ENCODE data around the gene CAMK1D.

Gene CAMK1D

DNA sequence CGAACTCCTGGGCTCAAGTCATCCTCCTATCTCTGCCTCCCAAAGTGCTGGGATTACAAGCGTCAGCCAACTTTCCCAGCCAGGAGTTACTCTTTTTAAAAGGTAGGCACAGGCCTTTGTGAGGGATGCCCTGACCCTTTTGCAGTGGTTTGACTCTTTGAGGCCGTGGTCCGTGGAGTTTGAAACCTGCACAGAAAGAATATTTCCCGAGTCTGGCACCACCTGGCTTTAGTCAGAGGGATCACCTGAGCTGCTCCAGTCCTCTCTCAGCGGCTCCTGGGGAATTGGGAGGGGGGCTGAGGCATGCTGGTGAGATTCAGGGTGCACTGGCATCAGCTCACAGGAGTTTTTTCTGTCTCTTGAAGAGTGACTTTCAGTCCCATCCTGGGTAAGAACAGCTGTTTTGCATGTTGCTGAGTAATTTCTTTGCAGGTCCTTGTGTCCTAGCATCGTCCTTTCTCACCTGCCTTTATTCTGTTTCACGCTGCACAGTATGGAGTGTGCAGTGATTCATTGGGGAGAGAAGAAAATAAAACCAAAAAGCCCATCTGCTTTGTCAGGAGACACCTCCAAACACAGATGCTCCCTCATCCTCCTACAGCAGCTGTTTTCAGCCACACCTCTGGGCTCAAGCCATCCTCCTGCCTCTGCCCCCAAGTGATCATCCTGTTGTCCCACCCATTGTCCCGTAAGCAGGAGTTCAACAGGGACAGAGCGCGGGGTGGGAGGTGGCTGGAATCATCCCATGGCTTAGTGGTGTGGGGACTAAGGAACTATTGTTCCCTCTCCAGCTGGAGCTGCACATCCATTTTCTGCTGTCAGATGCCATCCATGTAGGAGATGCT is 284.7 kb downstream of the CAMK1D start:
- DNase-seq = no peak

- DNase-seq = no peak
These were observed 285.2 kb downstream of the CAMK1D start for GRCh38 chr10:12634621-12634931.

DNA sequence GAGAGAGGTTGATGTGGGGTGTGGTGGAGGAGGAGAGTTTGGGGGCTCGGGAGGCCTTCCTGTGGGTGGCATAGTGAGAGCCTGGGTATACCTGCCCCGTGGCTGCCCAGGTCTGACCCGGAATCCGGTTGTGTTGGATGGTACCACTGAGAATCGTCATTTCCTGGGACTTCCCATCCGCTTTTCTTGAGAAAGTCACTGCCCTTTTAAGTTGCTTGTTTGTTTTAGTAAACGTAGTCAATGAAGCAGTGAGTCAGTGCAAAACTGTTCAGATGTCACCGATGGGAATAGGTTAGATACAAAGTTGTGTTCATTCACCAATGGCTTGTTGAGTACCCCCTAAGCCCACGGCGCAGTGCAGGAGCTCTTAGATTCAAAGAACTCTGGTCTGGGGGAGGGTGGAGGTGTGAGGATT is 285.8 kb downstream of the CAMK1D start:
- DNase-seq = no peak

DNA sequence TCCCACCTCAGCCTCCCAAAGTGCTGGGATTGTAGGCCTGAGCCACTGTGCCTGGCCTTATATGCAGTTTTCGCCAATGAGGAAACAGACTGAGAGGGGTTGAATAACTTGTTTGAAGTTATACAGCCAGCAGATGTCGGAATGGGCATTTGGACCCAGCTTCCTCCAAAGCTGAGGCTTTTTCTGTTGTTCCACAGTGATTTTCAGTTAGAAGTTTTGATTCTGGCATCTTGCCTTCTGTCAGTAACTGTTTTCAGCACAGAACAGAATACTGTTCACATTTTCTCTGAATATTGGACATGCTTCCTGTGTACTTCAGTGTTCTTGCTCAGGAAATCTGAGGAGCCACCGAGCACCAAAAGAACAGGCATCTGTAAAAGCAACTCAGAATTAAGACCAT is 287.2 kb downstream of the CAMK1D start:
- DNase-seq = no peak

GRCh38 chr10:12637649-12638048 is 288.3 kb downstream of the CAMK1D start:
- peak in 1 of 2 experiments; percentile 4 for DNase-seq

DNA sequence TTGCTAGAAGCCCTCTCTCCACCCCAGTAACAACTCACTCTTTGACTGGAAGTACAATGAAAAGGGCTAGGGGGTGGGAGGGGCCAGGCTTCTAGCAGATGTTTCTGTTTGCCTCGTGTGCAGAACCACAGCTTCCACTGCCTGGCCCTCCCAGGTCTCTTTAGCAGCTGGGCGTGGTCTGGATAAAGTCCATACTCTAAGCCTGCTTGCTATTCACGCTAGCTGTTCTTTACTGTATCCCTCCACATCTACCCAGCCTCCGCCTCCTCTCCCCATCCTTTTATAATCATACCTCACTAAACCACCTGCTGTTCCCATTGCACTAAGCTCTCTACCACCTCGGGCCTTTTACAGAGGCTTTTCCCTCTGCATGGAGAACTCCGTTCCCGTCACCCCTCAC is 288.8 kb downstream of the CAMK1D start:
- no peak for DNase-seq

GRCh38 chr10:12638781-12639180 is 289.4 kb downstream of the CAMK1D start:
- DNase-seq = no peak

GRCh38 chr10:12639996-12640944 is 290.9 kb downstream of the CAMK1D start:
- no peak for DNase-seq

DNA sequence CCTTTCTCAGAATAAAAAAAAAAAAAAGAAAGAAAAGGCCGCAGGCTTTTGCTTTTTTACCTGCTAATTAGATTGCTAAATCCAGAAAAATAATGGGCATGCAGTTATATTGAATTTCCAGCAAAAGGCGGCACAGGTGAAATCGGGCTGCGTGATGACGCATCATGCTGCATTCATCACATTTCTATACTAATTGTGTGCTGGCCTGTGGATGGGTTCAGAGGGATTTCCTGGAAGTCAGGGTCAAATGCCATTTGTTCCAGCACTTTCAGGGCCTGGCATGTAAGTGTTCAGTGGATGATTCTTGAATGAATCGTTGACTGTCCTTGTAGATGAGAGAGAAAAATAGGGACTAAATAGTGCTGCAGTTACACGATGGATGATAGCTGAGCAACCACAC is 292.7 kb downstream of the CAMK1D start:
- no peak for DNase-seq

GRCh38 chr10:12643279-12643678 is 293.9 kb downstream of the CAMK1D start:
- DNase-seq = no peak

GRCh38 chr10:12644380-12645144 is 295.2 kb downstream of the CAMK1D start:
- DNase-seq = no peak

GRCh38 chr10:12645449-12645848 is 296.1 kb downstream of the CAMK1D start:
- DNase-seq = no peak

DNA sequence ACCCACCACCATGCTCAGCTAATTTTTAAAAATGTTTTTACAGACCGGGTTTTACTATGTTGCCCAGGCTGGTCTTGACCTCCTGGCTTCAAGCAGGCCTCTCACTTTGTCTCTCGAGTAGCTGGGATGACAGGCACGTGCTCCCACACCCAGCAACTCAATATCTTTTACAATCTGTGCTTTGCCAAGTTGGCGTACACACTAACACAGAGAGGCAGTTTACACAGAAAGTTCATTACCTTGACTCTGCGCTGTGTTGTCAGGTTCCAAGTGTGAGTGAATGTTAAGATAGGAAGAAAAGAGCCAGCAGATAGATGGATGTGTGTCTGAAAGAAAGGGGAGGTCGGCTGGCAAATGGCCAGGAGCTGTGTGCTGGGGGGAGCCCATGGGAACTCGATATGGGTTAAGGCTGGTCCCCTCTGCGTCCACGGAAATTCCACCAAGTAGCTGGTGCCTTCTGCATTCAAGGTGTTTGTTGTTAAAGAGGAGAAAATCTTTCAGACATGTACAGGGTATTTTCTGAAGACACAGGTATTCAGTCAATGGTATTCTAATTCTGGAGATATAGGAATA is 299.8 kb downstream of the CAMK1D start:
- DNase-seq = no peak

DNA sequence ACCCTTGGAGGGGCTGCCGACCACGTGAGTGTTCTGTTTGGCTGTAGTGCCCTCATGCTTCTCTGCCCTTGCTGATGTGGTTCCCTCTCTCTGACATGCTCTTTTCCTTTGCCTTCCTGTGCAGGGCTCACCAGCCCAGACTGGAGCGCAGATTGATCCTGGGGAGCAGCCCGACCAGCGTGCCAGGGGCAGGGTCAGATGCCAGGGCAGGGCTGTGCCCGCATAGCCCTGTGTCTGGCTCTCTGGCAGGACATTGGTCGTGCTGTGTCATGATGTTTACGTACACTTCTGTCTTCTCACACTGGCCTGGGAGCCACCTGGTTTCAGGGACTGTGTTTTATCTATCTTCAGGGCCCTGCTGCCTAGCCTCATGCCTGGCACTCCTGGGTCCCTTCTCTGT is 300.8 kb downstream of the CAMK1D start:
- DNase-seq = no peak

DNA sequence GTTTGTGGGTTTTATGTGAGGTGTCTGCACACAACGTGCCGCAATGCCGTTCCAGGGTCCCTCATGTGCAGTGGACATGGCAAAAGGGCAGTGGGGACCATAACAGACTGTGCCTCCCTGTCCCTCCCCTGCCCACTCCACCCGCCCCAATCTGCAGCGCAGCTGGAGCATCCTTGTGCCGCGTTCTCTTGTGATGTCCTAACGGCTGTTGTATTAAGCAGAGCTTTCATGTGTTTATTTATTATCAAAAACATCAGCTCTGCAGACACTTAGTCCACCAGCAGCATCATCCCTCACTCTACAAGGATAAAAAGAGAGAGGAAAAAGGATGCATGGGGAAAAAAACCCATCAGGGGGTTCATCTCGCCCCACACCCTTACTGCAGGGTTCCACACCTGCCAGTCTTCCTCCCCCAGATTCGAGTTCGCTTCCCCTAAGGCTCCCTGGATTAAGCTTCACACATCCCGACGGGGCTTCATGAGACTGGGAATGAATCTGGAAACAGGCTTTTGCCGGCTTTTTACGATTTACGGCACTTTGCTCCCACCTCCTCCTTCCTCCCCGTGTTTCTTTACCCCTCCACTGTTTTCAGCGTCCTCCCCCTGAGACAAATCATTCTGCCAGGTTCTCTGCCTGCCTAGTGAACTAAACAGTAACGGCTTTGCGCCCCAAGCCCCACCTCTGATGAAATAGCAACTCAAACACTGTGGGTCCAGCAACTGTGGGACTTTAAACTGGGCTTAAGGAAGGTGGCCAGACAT is 301.4 kb downstream of the CAMK1D start:
- DNase-seq = no peak

- no peak for DNase-seq
These were observed 306.6 kb downstream of the CAMK1D start for GRCh38 chr10:12655940-12656339.

- no peak for DNase-seq
These were observed 307.3 kb downstream of the CAMK1D start for GRCh38 chr10:12656518-12657142.

- DNase-seq = no peak
These were observed 308.1 kb downstream of the CAMK1D start for GRCh38 chr10:12657489-12657888.

DNA sequence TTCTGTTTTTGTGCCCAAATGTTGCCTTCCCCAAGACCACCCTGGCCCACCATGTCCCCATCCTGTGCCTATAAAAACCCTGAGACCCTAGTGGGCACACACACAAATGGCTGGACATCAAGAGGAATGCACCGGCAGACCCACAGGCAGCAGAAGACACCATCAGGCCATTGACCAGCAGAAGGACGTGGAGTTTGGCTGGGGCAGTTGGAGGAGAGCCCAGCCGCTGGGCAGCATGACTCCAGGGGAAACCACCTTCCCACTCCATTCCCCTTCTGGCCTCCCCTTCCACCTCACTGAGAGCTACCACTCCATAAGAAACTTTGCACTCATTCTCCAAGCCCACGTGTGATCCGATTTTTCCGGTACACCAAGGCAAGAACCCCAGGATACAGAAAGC is 309.2 kb downstream of the CAMK1D start:
- no peak for DNase-seq

DNA sequence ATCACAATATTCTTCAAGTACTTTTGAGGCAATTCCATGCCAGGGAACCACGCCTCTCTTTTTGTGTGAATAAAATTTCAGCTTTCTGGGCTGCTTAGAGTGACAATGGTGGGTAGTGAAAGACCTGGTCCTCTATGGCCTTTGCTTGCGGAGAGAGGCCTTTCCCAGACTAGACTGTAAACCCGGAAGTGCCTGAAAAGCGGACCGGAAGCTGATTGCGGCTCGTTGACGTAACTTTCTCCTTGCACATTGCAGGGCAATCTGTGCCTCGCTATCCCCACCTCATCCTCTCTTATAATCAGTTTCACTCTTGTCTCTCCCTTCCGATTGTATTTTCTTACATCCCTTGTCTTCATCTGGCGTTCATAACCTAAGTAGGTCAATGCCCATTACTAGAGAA is 310.4 kb downstream of the CAMK1D start:
- DNase-seq = no peak

GRCh38 chr10:12660812-12661211 is 311.5 kb downstream of the CAMK1D start:
- no peak for DNase-seq

DNA sequence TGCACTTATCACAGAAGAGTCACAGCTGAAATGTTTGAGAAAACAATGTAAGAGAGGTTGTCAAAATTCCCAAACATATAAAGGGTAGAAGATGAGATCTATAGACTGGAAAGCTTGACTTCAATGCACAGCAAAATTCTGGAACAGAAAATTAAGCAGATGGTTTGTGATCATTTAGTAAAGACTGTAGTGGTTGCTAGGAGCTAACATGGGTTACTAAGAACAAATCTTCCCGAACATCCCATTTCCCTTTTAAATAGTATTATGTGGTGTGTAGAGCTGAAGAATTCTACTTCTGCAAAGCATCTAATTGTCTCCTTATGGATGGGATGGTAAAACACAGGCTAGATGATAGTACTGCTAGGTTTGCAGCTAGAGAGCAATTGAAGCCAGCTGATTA is 312.3 kb downstream of the CAMK1D start:
- DNase-seq = no peak
